ENCODE data around the gene WDR76.

WDR76 gene

DNA sequence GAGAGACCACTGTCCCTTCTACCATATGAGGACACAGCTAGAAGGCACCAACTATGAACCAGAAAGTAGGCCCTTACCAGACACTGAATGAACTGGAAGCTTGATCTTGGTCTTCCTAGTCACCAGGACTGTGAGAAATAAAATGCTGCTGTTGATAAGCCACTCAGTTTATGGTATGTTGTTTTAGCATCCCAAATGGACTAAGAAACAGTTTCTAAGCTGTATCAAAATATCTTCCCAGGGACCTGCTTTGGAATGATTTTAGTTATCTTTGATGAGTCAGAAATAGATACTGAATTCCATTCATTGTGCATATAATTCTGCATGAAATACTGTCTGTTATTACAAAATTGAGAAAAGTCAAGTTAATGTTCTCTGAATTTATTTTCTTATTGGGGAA is 18.6 kb downstream of the WDR76 start:
- no peaks in the 10 kb centered on the region for H3K9me2 ChIP-seq (ENCODE audit: low read depth, low read length)
- no peak overlapping the region for H3K27ac ChIP-seq (ENCODE audit: low read depth, low read length, poor library complexity, severe bottlenecking)
- no peaks in the 10 kb centered on the region for H3K27me3 ChIP-seq (ENCODE audit: insufficient read depth, low read length)
- H3F3A ChIP-seq (ENCODE audit: insufficient read depth, low read length) = no peaks in the 10 kb centered on the region
- no peak overlapping the region for H3K4me3 ChIP-seq (ENCODE audit: low read depth, low read length, poor library complexity, severe bottlenecking)
- no peaks in the 10 kb centered on the region for H3K4me1 ChIP-seq (ENCODE audit: insufficient read depth, low read length, severe bottlenecking)
- no peaks in the 10 kb centered on the region for H3K79me2 ChIP-seq (ENCODE audit: insufficient read depth, low read length)
- TF ChIP-seq EZH2 (IDR thresholded peaks at IDR 0.05; ENCODE audit: borderline replicate concordance, low read length) = no peak
- TF ChIP-seq, protein P1, sequence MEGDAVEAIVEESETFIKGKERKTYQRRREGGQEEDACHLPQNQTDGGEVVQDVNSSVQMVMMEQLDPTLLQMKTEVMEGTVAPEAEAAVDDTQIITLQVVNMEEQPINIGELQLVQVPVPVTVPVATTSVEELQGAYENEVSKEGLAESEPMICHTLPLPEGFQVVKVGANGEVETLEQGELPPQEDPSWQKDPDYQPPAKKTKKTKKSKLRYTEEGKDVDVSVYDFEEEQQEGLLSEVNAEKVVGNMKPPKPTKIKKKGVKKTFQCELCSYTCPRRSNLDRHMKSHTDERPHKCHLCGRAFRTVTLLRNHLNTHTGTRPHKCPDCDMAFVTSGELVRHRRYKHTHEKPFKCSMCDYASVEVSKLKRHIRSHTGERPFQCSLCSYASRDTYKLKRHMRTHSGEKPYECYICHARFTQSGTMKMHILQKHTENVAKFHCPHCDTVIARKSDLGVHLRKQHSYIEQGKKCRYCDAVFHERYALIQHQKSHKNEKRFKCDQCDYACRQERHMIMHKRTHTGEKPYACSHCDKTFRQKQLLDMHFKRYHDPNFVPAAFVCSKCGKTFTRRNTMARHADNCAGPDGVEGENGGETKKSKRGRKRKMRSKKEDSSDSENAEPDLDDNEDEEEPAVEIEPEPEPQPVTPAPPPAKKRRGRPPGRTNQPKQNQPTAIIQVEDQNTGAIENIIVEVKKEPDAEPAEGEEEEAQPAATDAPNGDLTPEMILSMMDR (IDR thresholded peaks at IDR 0.05; ENCODE audit: low read length) = no peak
- no peak overlapping the region for H3K4me2 ChIP-seq (ENCODE audit: low read length)
- no peak overlapping the region for H2AFZ ChIP-seq (ENCODE audit: low read length)
- no peaks in the 10 kb centered on the region for H4K20me1 ChIP-seq (ENCODE audit: insufficient read depth, low read length)
- no peak overlapping the region for H3K9ac ChIP-seq (ENCODE audit: low read length)
- peaks cover 93% of the 10 kb centered on the region for H3K36me3 ChIP-seq (ENCODE audit: insufficient read depth, low read length)
- no peaks in the 10 kb centered on the region for H3K9me3 ChIP-seq (ENCODE audit: low read length)

DNA sequence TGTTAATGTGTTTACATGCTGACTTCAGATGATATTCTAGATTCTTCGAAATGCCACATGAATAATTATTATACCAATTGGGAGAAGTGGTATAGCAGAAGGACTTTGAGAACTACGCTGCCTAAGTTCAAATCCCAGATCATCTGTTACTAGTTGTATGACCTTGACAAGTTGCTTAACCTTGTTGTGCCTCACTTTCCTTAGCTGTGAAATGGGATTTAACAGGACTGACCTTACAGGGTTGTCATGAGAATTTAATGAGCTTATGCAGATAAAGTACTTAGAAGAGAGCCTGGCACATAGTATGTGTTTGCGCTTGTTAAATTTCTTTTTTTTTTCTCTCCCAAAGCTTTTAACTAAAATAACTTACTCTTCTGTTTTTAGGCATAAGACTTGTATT is 24.4 kb downstream of the WDR76 start:
- H3K79me2 ChIP-seq (ENCODE audit: insufficient read depth, low read length) = no peaks in the 10 kb centered on the region
- H3K4me1 ChIP-seq (ENCODE audit: insufficient read depth, low read length, severe bottlenecking) = no peaks in the 10 kb centered on the region
- no peak overlapping the region for H3K4me3 ChIP-seq (ENCODE audit: low read depth, low read length, poor library complexity, severe bottlenecking)
- no peak overlapping the region for H3K27ac ChIP-seq (ENCODE audit: low read depth, low read length, poor library complexity, severe bottlenecking)
- H2AFZ ChIP-seq (ENCODE audit: low read length) = no peak overlapping the region
- no peaks in the 10 kb centered on the region; the same call in 1 of the 2 replicates for H4K20me1 ChIP-seq (ENCODE audit: insufficient read depth, low read length)
- peaks cover 98% of the 10 kb centered on the region for H3K36me3 ChIP-seq (ENCODE audit: insufficient read depth, low read length)
- no peak overlapping the region for H3K9ac ChIP-seq (ENCODE audit: low read length)
- no peaks in the 10 kb centered on the region for H3F3A ChIP-seq (ENCODE audit: insufficient read depth, low read length)
- no peak overlapping the region for H3K4me2 ChIP-seq (ENCODE audit: low read length)
- H3K9me3 ChIP-seq (ENCODE audit: low read length) = no peaks in the 10 kb centered on the region
- TF ChIP-seq, protein P1 (IDR thresholded peaks at IDR 0.05; ENCODE audit: low read length) = no peak
- no peak for TF ChIP-seq EZH2 (IDR thresholded peaks at IDR 0.05; ENCODE audit: borderline replicate concordance, low read length)
- no peaks in the 10 kb centered on the region for H3K27me3 ChIP-seq (ENCODE audit: insufficient read depth, low read length)
- H3K9me2 ChIP-seq (ENCODE audit: low read depth, low read length) = no peaks in the 10 kb centered on the region

DNA sequence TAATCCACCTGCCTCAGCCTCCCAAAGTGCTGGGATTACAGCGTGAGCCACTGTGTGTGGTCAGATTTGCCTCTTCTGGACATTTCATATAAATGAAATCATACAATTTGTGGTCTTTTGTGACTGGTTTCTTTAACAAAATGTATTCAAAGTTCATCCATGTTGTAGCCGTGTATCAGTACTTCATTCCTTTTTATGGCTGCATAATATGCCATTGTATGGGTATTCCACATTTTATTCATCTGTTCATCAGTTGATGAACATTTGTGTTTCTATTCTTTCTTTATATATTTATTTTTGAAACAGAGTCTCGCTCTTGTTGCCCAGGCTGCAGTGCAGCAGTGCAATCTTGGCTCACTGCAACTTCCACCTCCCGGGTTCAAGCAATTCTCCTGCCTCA is 25.8 kb downstream of the WDR76 start:
- TF ChIP-seq, protein P1 (IDR thresholded peaks at IDR 0.05; ENCODE audit: low read length) = no peak
- no peak for TF ChIP-seq EZH2 (IDR thresholded peaks at IDR 0.05; ENCODE audit: borderline replicate concordance, low read length)
- Histone ChIP-seq H3K79me2 (ENCODE audit: insufficient read depth, low read length) (no peaks in the 10 kb centered on the region), H3K27ac (ENCODE audit: low read depth, low read length, poor library complexity, severe bottlenecking) (no peak overlapping the region), H3K9ac (ENCODE audit: low read length) (no peak overlapping the region), H3K4me2 (ENCODE audit: low read length) (no peak overlapping the region), H3K9me3 (ENCODE audit: low read length) (no peaks in the 10 kb centered on the region), H3F3A (ENCODE audit: insufficient read depth, low read length) (no peaks in the 10 kb centered on the region), H3K4me3 (ENCODE audit: low read depth, low read length, poor library complexity, severe bottlenecking) (no peak overlapping the region), H3K27me3 (ENCODE audit: insufficient read depth, low read length) (no peaks in the 10 kb centered on the region), H3K4me1 (ENCODE audit: insufficient read depth, low read length, severe bottlenecking) (no peaks in the 10 kb centered on the region), H3K9me2 (ENCODE audit: low read depth, low read length) (no peaks in the 10 kb centered on the region), H2AFZ (ENCODE audit: low read length) (no peak overlapping the region), H3K36me3 (ENCODE audit: insufficient read depth, low read length) (peaks cover 98% of the 10 kb centered on the region), H4K20me1 (ENCODE audit: insufficient read depth, low read length) (no peaks in the 10 kb centered on the region; the same call in 1 of the 2 replicates)
